BE2C (cell line): ENCODE data around the gene KRIT1.

Source experiments
- DNase-seq: peaks from one replicate; pipeline ENCODE4 v3.0.0-alpha.2; 2020
- H3K27me3 ChIP-seq: fragments of 250-450 bp; sonication (Bioruptor Pico); 2 replicates; pipeline ENCODE4 v1.5.1; 2020; ENCODE audit warnings: mild to moderate bottlenecking
- H3K36me3 ChIP-seq: fragments of 250-450 bp; sonication (Bioruptor Pico); 2 replicates; pipeline ENCODE4 v1.5.1; 2020; ENCODE audit warnings: mild to moderate bottlenecking
- H3K4me1 ChIP-seq: fragments of 250-450 bp; sonication (Bioruptor Pico); 2 replicates; pipeline ENCODE4 v1.5.1; 2020
- H3K4me3 ChIP-seq: 2 replicates; pipeline ENCODE4 v1.5.1; 2011; ENCODE audit warnings: low read depth, low read length
- H3K9me3 ChIP-seq: fragments of 250-450 bp; sonication (Bioruptor Pico); 2 replicates; pipeline ENCODE4 v1.5.1; 2020
- TF ChIP-seq, protein P1 (sequence below): IDR thresholded peaks from 2 replicates; pipeline ENCODE4 v1.5.1; 2012; ENCODE audit warnings: mild to moderate bottlenecking, low read depth, low read length

KRIT1 gene

DNA sequence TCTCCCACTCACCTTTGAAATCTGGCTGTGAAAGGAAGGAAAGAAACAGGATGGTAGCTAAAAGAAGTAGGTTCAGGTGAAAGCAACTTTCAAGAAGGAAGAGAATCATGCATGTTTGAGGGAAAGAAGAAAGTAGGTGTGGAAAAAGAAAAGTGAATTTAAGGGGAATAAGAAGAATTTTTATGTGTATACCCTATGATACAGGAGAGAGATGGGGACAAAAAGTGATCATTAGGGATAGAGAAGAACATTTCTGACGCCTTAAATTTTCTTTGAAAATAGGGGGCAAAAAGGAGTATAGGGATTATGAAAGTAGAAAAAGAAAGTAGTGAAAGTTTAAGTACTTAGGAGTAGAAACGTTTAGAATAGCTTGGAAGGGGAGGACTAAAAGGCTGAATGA lies 15.2 kb downstream of the KRIT1 start:
- Histone ChIP-seq H3K27me3 (no peaks in the 10 kb centered on the region), H3K9me3 (no peaks in the 10 kb centered on the region), H3K36me3 (peaks cover 49% of the 10 kb centered on the region), H3K4me1 (no peaks in the 10 kb centered on the region), H3K4me3 (no peak overlapping the region)
- no peak for DNase-seq
- TF ChIP-seq, protein P1, sequence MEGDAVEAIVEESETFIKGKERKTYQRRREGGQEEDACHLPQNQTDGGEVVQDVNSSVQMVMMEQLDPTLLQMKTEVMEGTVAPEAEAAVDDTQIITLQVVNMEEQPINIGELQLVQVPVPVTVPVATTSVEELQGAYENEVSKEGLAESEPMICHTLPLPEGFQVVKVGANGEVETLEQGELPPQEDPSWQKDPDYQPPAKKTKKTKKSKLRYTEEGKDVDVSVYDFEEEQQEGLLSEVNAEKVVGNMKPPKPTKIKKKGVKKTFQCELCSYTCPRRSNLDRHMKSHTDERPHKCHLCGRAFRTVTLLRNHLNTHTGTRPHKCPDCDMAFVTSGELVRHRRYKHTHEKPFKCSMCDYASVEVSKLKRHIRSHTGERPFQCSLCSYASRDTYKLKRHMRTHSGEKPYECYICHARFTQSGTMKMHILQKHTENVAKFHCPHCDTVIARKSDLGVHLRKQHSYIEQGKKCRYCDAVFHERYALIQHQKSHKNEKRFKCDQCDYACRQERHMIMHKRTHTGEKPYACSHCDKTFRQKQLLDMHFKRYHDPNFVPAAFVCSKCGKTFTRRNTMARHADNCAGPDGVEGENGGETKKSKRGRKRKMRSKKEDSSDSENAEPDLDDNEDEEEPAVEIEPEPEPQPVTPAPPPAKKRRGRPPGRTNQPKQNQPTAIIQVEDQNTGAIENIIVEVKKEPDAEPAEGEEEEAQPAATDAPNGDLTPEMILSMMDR: no peak

DNA sequence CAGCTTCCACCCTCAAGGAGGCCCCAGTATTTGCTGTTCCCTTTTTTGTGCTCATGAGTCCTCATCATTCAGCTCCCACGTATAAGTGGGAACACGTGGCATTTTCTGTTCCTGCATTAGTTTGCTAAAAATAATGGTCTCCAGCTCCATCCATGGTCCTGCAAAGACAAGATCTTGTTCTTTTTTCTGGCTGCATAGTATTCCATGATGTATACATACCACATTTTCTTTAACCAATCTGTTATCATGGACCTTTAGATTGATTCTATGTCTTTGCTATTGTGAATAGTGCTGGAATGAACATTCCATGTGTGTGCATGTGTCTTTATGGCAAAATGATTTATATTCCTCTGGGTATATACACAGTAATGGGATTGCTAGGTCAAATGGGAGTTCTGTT lies 17.0 kb downstream of the KRIT1 start:
- Histone ChIP-seq H3K4me1 (no peaks in the 10 kb centered on the region), H3K4me3 (no peak overlapping the region), H3K27me3 (no peaks in the 10 kb centered on the region), H3K9me3 (no peaks in the 10 kb centered on the region), H3K36me3 (peaks cover 47% of the 10 kb centered on the region)
- DNase-seq: no peak
- TF ChIP-seq, protein P1: no peak

DNA sequence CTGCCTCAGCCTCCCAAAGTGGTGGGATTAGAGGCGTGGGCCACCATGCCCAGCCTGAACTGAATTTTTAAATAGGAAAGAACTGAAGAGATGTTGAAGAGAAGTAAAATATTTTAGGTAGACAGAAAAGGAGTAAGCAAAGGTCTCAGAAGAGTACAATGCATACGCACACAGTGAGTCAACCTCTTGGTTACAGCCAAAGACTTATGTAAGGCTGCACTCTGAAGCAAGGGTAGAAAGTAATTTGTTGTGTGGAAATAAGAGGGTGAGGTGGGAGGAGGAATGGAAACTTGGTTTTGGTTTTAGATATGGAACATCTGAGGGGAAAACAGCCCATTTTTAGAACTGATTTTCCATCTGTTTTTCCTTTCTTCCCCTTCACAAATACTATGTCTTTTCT lies 17.6 kb downstream of the KRIT1 start:
- Histone ChIP-seq H3K4me1 (no peaks in the 10 kb centered on the region), H3K27me3 (no peaks in the 10 kb centered on the region), H3K36me3 (peaks cover 43% of the 10 kb centered on the region), H3K4me3 (no peak overlapping the region), H3K9me3 (no peaks in the 10 kb centered on the region)
- TF ChIP-seq, protein P1: no peak
- no peak for DNase-seq

DNA sequence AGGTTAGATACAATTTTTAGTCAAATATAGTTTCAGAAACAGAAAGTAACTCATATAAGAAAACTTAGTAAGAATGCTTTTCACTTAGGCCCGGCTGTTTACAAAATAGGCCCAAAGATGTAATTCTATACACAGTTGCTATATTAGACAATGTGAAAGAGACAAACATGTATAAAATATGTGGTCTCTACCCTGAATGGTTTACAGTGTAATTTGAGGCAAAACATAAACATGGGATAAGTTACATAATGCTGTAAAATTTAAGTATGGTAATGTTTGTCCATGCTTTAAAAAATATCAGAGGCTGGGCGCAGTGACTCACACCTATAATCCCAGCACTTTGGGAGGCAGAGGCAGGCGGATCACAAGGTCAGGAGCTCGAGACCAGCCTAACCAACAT lies 18.7 kb downstream of the KRIT1 start:
- Histone ChIP-seq H3K4me3 (no peak overlapping the region), H3K27me3 (no peaks in the 10 kb centered on the region), H3K36me3 (peaks cover 46% of the 10 kb centered on the region), H3K4me1 (no peaks in the 10 kb centered on the region), H3K9me3 (no peaks in the 10 kb centered on the region)
- TF ChIP-seq, protein P1: no peak
- DNase-seq: no peak

DNA sequence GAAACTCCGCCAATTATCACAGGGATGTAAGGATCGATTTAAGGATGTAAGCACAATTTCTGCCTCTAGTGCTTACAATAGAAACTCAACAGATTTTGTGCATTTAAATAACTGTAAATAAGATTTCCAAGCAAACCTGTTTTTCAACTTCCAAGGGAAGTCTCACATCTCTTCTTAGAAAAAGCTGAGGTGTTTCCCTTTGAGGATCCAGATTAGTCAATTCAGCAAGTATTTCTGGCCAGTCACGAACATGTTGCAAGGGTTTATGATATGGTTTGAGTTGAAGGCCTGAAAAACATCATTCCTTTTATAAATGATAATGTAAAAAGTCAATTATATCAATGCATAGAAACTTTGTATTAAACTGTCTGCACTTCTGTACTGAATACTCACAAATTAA lies 23.9 kb downstream of the KRIT1 start:
- TF ChIP-seq, protein P1: no peak
- H3K9me3 ChIP-seq: no peaks in the 10 kb centered on the region
- H3K4me3 ChIP-seq: no peak overlapping the region
- no peaks in the 10 kb centered on the region for H3K27me3 ChIP-seq
- H3K36me3 ChIP-seq: peaks cover 66% of the 10 kb centered on the region
- DNase-seq: no peak
- H3K4me1 ChIP-seq: no peaks in the 10 kb centered on the region

DNA sequence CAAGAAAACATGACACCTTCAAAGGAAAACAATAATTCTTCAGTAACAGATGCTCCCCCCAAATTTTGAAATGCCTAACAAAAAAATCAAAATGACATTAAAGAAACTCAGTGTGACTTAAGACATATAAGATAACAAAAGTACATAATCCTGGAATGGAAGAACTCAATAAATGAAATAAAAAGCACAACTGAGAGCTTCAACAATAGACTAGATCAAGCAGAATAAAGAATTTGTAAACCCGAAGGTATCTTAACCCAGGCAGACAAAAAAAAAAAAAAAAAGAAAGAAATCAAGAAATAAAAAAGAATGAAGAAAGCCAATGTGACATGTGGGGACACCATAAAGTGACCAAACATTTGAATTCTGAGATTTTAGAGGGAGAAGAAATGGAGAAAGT lies 39.0 kb downstream of the KRIT1 start:
- H3K27me3 ChIP-seq: no peaks in the 10 kb centered on the region
- no peaks in the 10 kb centered on the region for H3K4me1 ChIP-seq
- peaks cover 56% of the 10 kb centered on the region for H3K36me3 ChIP-seq
- TF ChIP-seq, protein P1: no peak
- no peak for DNase-seq
- no peak overlapping the region for H3K4me3 ChIP-seq
- no peaks in the 10 kb centered on the region for H3K9me3 ChIP-seq
